ENCODE data around the gene NAV1. TPM values are rescaled to one million over a fixed set of nuclear protein-coding genes. Genes with fewer than 3 reads are reported as not detected.
"Not testable (repeated sequence)": the region's sequence is repeated elsewhere in the genome, so short reads cannot be mapped to it uniquely, and the experiment has no call there.

NAV1 gene
- total and polyA plus RNA-seq, 2 donors: 3.4 to 4.0 TPM

- 97% methylated on average over 5 of the region's 5 CpGs for WGBS
- H3K4me3 ChIP-seq (ENCODE audit: low read length in 2 of 2); H3K27me3 ChIP-seq (ENCODE audit: control insufficient read depth in 2 of 2, insufficient read depth in 1 of 2, low read length in 1 of 2); H3K9me3 ChIP-seq (ENCODE audit: control insufficient read depth in 2 of 2, insufficient read depth in 1 of 2, low read length in 1 of 2); DNase-seq (ENCODE audit: low read depth in 6 of 9, low spot score in 9 of 9); H3K36me3 ChIP-seq (ENCODE audit: control insufficient read depth in 2 of 2, insufficient read depth in 2 of 2, low read length in 1 of 2); H3K4me1 ChIP-seq (ENCODE audit: control insufficient read depth in 2 of 2, insufficient read depth in 2 of 2, low read length in 2 of 2); H3K27ac ChIP-seq (ENCODE audit: low read depth in 1 of 2, low read length in 1 of 2): not testable (repeated sequence)
Observed at GRCh38 chr1:201549522-201549921, 10.6 kb downstream of the NAV1 start.

- H3K27me3 ChIP-seq (ENCODE audit: control insufficient read depth in 2 of 2, insufficient read depth in 1 of 2, low read length in 1 of 2): peaks cover 0 to 3% of the 10 kb centered on the region in 2 donors
- H3K9me3 ChIP-seq (ENCODE audit: control insufficient read depth in 2 of 2, insufficient read depth in 1 of 2, low read length in 1 of 2): no peaks in the 10 kb centered on the region
- WGBS: 98% methylated on average over 3 of the region's 3 CpGs
- no peak overlapping the region for H3K4me3 ChIP-seq (ENCODE audit: low read length in 2 of 2)
- H3K27ac ChIP-seq (ENCODE audit: low read depth in 1 of 2, low read length in 1 of 2): no peak overlapping the region
- H3K4me1 ChIP-seq (ENCODE audit: control insufficient read depth in 2 of 2, insufficient read depth in 2 of 2, low read length in 2 of 2): peaks cover 0 to 2% of the 10 kb centered on the region in 2 donors
- DNase-seq (ENCODE audit: low read depth in 6 of 9, low spot score in 9 of 9): no peak
- H3K36me3 ChIP-seq (ENCODE audit: control insufficient read depth in 2 of 2, insufficient read depth in 2 of 2, low read length in 1 of 2): no peaks in the 10 kb centered on the region
Observed at GRCh38 chr1:201551096-201551495, 12.2 kb downstream of the NAV1 start.

GRCh38 chr1:201551877-201552731, 13.2 kb downstream of the NAV1 start:
- H3K4me1 ChIP-seq (ENCODE audit: control insufficient read depth in 2 of 2, insufficient read depth in 2 of 2, low read length in 2 of 2): peaks cover 0 to 2% of the 10 kb centered on the region in 2 donors
- H3K27ac ChIP-seq (ENCODE audit: low read depth in 1 of 2, low read length in 1 of 2): no peak overlapping the region
- no peaks in the 10 kb centered on the region for H3K9me3 ChIP-seq (ENCODE audit: control insufficient read depth in 2 of 2, insufficient read depth in 1 of 2, low read length in 1 of 2)
- peaks cover 0 to 7% of the 10 kb centered on the region in 2 donors for H3K27me3 ChIP-seq (ENCODE audit: control insufficient read depth in 2 of 2, insufficient read depth in 1 of 2, low read length in 1 of 2)
- 92% methylated on average over 12 of the region's 12 CpGs for WGBS
- no peak overlapping the region for H3K4me3 ChIP-seq (ENCODE audit: low read length in 2 of 2)
- DNase-seq (ENCODE audit: low read depth in 6 of 9, low spot score in 9 of 9): no peak
- H3K36me3 ChIP-seq (ENCODE audit: control insufficient read depth in 2 of 2, insufficient read depth in 2 of 2, low read length in 1 of 2): no peaks in the 10 kb centered on the region

GRCh38 chr1:201552941-201553351, 14.0 kb downstream of the NAV1 start:
- no peak overlapping the region for H3K4me3 ChIP-seq (ENCODE audit: low read length in 2 of 2)
- no peaks in the 10 kb centered on the region for H3K9me3 ChIP-seq (ENCODE audit: control insufficient read depth in 2 of 2, insufficient read depth in 1 of 2, low read length in 1 of 2)
- H3K36me3 ChIP-seq (ENCODE audit: control insufficient read depth in 2 of 2, insufficient read depth in 2 of 2, low read length in 1 of 2): no peaks in the 10 kb centered on the region
- H3K4me1 ChIP-seq (ENCODE audit: control insufficient read depth in 2 of 2, insufficient read depth in 2 of 2, low read length in 2 of 2): peaks cover 0 to 2% of the 10 kb centered on the region in 2 donors
- H3K27ac ChIP-seq (ENCODE audit: low read depth in 1 of 2, low read length in 1 of 2): no peak overlapping the region
- no peak for DNase-seq (ENCODE audit: low read depth in 6 of 9, low spot score in 9 of 9)
- 90% methylated on average over 5 of the region's 5 CpGs for whole genome bisulfite sequencing
- peaks cover 0 to 7% of the 10 kb centered on the region in 2 donors for H3K27me3 ChIP-seq (ENCODE audit: control insufficient read depth in 2 of 2, insufficient read depth in 1 of 2, low read length in 1 of 2)

GRCh38 chr1:201553496-201554189, 14.7 kb downstream of the NAV1 start:
- peaks cover 0 to 7% of the 10 kb centered on the region in 2 donors for H3K27me3 ChIP-seq (ENCODE audit: control insufficient read depth in 2 of 2, insufficient read depth in 1 of 2, low read length in 1 of 2)
- no peak for DNase-seq (ENCODE audit: low read depth in 6 of 9, low spot score in 9 of 9)
- WGBS: 73% methylated on average over 8 of the region's 8 CpGs
- no peak overlapping the region for H3K27ac ChIP-seq (ENCODE audit: low read depth in 1 of 2, low read length in 1 of 2)
- no peak overlapping the region for H3K4me3 ChIP-seq (ENCODE audit: low read length in 2 of 2)
- no peaks in the 10 kb centered on the region for H3K36me3 ChIP-seq (ENCODE audit: control insufficient read depth in 2 of 2, insufficient read depth in 2 of 2, low read length in 1 of 2)
- H3K9me3 ChIP-seq (ENCODE audit: control insufficient read depth in 2 of 2, insufficient read depth in 1 of 2, low read length in 1 of 2): no peaks in the 10 kb centered on the region
- H3K4me1 ChIP-seq (ENCODE audit: control insufficient read depth in 2 of 2, insufficient read depth in 2 of 2, low read length in 2 of 2): peaks cover 0 to 2% of the 10 kb centered on the region in 2 donors

GRCh38 chr1:201554190-201554600, 15.3 kb downstream of the NAV1 start:
- Histone ChIP-seq H3K9me3 (ENCODE audit: control insufficient read depth in 2 of 2, insufficient read depth in 1 of 2, low read length in 1 of 2) (no peaks in the 10 kb centered on the region), H3K4me1 (ENCODE audit: control insufficient read depth in 2 of 2, insufficient read depth in 2 of 2, low read length in 2 of 2) (peaks cover 0 to 2% of the 10 kb centered on the region in 2 donors), H3K27ac (ENCODE audit: low read depth in 1 of 2, low read length in 1 of 2) (no peak overlapping the region), H3K36me3 (ENCODE audit: control insufficient read depth in 2 of 2, insufficient read depth in 2 of 2, low read length in 1 of 2) (no peaks in the 10 kb centered on the region), H3K4me3 (ENCODE audit: low read length in 2 of 2) (no peak overlapping the region), H3K27me3 (ENCODE audit: control insufficient read depth in 2 of 2, insufficient read depth in 1 of 2, low read length in 1 of 2) (peaks cover 0 to 7% of the 10 kb centered on the region in 2 donors)
- 72% methylated on average over 10 of the region's 10 CpGs for WGBS
- no peak for DNase-seq (ENCODE audit: low read depth in 6 of 9, low spot score in 9 of 9)

- no peak for DNase-seq (ENCODE audit: low read depth in 6 of 9, low spot score in 9 of 9)
- WGBS: 92% methylated on average over 7 of the region's 7 CpGs
- Histone ChIP-seq H3K9me3 (ENCODE audit: control insufficient read depth in 2 of 2, insufficient read depth in 1 of 2, low read length in 1 of 2) (no peaks in the 10 kb centered on the region), H3K27ac (ENCODE audit: low read depth in 1 of 2, low read length in 1 of 2) (no peak overlapping the region), H3K36me3 (ENCODE audit: control insufficient read depth in 2 of 2, insufficient read depth in 2 of 2, low read length in 1 of 2) (no peaks in the 10 kb centered on the region), H3K27me3 (ENCODE audit: control insufficient read depth in 2 of 2, insufficient read depth in 1 of 2, low read length in 1 of 2) (peaks cover 0 to 7% of the 10 kb centered on the region in 2 donors), H3K4me3 (ENCODE audit: low read length in 2 of 2) (no peak overlapping the region), H3K4me1 (ENCODE audit: control insufficient read depth in 2 of 2, insufficient read depth in 2 of 2, low read length in 2 of 2) (peaks cover 0 to 2% of the 10 kb centered on the region in 2 donors)
Observed at GRCh38 chr1:201554789-201555592, 16.1 kb downstream of the NAV1 start.

- 26% methylated on average over 9 of the region's 9 CpGs for WGBS
- Histone ChIP-seq H3K36me3 (ENCODE audit: control insufficient read depth in 2 of 2, insufficient read depth in 2 of 2, low read length in 1 of 2) (no peaks in the 10 kb centered on the region), H3K27me3 (ENCODE audit: control insufficient read depth in 2 of 2, insufficient read depth in 1 of 2, low read length in 1 of 2) (peaks cover 0 to 7% of the 10 kb centered on the region in 2 donors), H3K27ac (ENCODE audit: low read depth in 1 of 2, low read length in 1 of 2) (no peak overlapping the region), H3K9me3 (ENCODE audit: control insufficient read depth in 2 of 2, insufficient read depth in 1 of 2, low read length in 1 of 2) (no peaks in the 10 kb centered on the region), H3K4me3 (ENCODE audit: low read length in 2 of 2) (no peak overlapping the region), H3K4me1 (ENCODE audit: control insufficient read depth in 2 of 2, insufficient read depth in 2 of 2, low read length in 2 of 2) (peaks cover 0 to 2% of the 10 kb centered on the region in 2 donors)
- DNase-seq (ENCODE audit: low read depth in 6 of 9, low spot score in 9 of 9): no peak
Observed at GRCh38 chr1:201555593-201555945, 16.6 kb downstream of the NAV1 start.
